DMS53 (cell line): Measurements from ENCODE around the gene TSPAN2.
A peak's percentile ranks its signal among the peaks of the same experiment; 100 is the strongest.

ENCODE experiments used
- DNase-seq: peaks from one replicate; lab custom pipeline; 2025; lab: John Stamatoyannopoulos, UW

TSPAN2 gene

DNA sequence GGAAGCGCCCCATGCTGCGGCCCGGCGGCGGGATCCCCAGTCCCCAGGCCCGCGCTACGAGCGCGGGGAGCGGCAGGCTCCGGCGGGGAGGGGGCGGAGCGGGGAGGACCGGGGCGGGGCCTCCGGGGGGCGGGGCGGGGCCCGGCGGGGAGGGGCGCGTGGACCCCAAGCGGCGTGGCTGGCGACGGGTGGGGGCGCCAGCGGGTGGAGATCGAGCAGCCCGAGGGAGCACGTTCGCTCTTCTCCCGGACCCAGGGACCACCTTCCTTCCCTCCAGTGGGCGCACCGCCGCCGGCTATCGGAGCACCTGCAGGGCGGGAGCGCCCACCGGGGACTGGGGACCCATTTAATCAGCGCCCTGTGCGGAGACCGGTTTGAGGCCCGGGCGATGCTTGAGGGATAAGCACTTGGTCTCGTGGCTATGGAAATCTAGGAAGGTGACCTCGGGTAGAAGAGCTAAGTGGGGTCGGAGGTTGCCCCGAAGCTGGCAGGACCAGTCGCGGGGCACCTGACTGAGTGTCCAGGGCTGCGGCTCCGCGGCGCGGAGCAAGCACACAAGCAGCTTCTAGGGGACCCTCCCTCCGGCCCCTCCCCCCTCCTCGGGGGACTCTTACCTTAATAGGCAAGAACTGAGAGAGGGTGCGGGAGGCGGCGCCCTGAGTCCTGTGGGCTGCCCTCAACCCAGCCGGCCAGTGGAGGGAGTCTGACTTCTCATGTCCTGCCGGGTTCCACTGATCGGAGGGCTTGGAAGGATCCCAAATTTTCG is at the start of gene TSPAN2:
Gene TSPAN2 (minus strand): TSS at position 84 of the 766 bp plus-strand sequence. CDS start 71 bp downstream, at position 13.
- DNase-seq, result peak; percentile 73

- DNase-seq, result peak; percentile 95
These were observed 49.7 kb upstream of the TSPAN2 start for GRCh38 chr1:115138973-115139372.

- no peak for DNase-seq
These were observed 49.0 kb upstream of the TSPAN2 start for GRCh38 chr1:115138271-115138670.

DNA sequence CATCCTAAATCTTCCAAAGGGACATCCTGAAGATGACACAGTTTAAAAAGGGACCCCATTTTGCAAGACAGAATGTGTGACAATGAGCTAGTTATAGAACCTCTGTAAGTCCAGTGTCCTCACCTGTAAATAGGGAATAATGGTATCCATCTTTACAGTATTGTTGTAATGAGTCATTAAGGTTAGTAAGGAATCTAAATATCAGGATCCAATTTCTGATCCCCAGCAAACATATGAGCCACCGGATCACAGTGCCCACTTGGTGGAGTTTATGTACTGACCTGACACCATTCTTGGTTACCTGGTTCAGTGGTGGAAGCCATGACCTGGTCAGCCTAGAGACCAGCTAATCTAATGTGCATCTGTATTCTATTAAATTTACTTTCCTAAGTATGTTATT is 47.9 kb upstream of the TSPAN2 start:
- no peak for DNase-seq

DNA sequence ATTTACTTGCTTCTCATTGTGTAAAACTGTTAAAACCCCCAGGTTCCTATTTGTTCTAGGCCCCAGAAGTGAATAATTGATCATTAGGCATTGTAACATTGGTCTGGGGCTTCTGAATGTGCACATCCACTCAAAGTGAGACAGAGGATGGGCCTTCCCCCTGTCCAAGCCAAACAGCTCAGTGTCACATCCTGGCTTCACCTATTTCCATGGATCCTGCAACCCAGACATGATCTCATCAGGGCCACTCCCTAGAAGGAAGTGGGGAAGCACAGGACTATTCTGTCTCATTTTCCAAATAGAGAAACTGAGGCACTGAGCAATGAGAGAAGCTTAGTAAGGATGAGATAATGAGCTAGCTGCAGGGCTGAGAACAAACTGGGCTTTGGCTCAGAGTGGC is 47.4 kb upstream of the TSPAN2 start:
- DNase-seq, result peak; percentile 11

DNA sequence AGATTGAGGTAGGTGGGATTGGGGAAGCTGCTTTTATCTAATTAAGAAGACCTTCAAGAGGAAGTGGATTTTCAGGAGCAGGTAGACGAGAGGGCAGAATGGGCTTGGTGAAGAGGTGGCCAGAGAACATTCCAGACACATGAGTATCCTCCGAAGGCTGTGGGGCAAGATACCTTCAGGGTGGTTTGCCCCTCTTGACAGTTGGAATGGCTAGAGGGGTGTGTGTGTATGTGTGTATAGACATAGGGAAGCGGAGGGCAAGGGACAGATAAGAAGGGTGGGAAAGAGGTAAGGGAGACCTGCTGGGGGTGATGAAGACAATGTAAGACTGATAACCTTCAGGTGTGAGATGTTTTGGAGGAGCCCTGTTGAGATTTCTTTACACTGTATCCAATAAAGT is 46.8 kb upstream of the TSPAN2 start:
- DNase-seq, result no peak

DNA sequence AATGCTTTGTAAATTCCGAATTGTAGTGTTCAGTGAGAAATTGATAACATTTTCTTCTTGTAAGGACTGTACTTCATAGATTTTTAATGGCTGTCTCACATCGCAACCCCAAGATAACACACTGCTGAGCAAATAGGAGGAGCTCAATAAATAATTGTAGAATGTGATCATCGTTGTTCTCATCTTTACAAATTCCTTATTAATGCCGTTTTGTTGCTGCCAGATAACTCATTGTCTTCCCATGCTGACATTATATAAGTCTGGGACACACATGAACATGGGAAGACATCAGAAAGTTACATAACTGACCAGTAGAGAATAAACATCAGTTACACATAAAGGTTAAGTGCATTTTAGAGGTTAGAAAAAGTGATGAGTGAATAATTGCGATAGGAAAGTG is 46.4 kb upstream of the TSPAN2 start:
- no peak for DNase-seq

GRCh38 chr1:115134850-115135480 is 45.7 kb upstream of the TSPAN2 start:
- DNase-seq, result no peak

DNA sequence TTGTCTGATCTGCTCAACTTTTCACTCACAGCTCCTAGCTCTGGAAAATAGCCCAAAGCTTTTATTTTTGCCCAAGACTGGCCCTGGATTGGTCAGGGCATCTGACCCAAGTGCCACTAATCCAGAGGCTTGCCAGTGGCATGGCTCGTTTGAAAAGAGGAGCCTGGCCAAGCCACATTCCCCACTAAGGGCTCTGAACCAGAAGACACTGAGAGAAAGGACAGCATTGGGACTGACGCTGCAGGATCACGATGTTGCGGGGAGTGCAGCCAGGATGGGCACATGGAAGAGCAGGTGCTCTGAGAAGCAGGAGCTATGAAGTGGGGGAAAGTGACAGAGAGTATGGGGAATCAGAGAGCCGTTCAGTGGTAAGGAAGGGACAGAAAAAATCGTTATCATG is 44.9 kb upstream of the TSPAN2 start:
- DNase-seq, result no peak

DNA sequence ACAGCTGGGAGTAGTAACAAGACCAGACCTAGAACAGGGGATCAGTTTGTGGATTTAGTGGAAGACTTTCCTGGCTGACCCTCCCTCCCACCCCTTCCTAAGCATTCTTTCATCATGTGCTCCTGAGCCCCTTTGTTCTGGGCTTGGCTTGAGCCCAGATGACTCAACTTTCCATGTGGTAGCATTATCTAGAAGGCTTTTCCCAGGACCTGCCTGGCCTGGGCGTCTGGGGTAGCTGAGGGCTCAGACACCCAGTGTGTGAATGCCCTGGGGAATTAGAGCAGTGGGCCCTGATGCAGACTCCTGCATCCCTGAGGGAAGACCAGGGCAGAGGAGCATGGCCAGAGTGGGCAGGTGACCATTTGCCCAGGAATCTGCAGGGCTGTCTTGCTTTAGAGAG is 44.1 kb upstream of the TSPAN2 start:
- DNase-seq, result no peak

GRCh38 chr1:115130786-115131185 is 41.5 kb upstream of the TSPAN2 start:
- DNase-seq, result no peak

- no peak for DNase-seq
These were observed 39.9 kb upstream of the TSPAN2 start for GRCh38 chr1:115129071-115129640.

GRCh38 chr1:115127539-115127938 is 38.2 kb upstream of the TSPAN2 start:
- no peak for DNase-seq

GRCh38 chr1:115126516-115126915 is 37.2 kb upstream of the TSPAN2 start:
- no peak for DNase-seq

DNA sequence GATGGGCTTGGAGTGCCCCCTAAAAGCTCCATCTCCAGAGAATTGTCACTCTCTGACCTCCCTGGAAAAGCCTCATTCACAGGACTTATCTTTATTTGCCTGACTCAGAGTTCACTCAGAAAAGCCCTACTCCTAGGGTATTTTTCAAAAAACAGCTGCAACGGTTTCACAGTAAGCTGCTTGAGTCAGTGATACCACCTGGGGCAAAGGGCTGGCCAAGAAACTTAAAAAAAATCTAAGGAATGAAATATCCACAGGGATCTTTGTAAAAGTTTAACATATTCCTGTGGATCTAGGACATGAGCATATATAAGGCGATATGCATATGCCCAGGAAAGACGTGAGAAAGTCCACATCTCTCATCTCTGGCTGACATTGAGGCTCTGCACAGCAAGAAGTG is 33.8 kb upstream of the TSPAN2 start:
- DNase-seq, result no peak

DNA sequence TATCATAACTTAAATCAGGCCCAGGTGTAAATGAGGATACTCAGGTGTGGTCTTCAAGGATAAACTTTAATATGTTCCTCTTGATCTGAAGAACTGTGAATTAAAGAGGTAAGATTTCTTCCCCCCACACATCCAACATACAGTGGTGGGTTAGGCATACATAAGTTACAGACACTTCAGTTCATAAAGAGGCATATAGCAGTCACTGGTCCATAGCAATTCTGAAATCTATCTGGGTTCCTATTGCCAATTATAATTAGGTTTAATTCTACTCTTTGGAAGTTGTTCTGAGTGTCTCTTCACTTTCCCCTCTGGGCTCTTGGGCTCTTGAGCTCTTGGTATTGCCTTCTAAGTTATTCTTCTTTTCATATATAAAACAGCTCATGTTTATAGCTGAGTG is 32.5 kb upstream of the TSPAN2 start:
- DNase-seq, result no peak

DNA sequence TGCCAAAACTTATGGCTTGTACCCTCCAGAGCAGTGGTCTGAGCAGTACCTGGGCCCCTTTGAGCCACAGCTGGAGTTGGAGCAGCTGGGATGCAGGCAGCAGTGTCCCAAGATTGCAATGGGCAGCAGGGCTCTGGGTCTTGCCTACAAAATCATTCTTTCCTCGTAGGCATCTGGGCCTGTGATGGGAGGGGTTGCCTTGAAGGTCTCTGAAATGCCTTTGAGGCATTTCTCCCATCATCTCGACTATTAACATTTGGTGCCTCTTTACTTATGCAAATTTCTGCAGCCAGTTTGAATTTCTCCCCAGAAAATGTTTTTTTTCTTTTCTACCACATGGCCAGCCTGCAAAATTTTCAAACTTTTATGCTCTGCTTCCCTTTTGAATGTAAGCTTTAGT is 31.0 kb upstream of the TSPAN2 start:
- DNase-seq, result no peak

- no peak for DNase-seq
These were observed 29.3 kb upstream of the TSPAN2 start for GRCh38 chr1:115118611-115119010.

DNA sequence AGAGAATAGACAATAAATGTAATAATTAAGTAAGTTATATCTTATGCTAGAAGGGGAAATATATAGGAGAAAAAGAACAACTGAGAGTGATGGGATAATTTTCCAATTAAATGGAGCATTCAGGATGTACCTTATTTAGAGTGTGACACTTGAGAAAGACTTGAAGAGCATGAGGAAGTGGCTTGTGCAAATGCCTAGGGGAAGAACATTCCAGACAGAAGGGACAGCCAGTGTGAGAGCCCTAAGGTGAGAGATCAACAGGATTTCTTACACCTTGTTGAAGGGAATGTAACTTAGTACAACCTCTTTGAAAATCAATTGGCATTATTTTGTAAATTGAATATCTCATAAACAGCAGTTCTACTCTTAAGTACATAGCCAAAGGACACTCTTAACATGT is 28.8 kb upstream of the TSPAN2 start:
- DNase-seq, result peak; percentile 20

- DNase-seq, result peak; percentile 8
These were observed 28.0 kb upstream of the TSPAN2 start for GRCh38 chr1:115117298-115117697.

DNA sequence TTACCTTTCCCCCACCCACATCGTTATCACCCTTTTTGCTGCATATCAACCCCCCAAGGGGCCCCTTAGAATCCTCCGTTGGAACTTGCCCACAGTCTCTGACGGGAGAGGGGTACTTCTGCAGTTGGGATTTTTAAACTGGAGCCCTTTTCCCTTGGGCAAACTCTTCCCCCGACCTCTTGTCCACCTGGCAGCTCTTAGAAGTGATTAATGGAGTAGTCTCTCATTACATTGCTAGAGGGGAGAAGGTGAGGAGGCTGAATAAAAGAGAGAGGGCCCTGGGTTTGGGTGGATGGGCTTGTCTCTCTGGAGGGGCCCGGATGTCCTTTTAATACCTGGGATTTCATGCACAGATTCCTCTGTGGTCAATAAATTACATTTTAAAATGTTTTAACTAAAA is 27.2 kb upstream of the TSPAN2 start:
- DNase-seq, result no peak

DNA sequence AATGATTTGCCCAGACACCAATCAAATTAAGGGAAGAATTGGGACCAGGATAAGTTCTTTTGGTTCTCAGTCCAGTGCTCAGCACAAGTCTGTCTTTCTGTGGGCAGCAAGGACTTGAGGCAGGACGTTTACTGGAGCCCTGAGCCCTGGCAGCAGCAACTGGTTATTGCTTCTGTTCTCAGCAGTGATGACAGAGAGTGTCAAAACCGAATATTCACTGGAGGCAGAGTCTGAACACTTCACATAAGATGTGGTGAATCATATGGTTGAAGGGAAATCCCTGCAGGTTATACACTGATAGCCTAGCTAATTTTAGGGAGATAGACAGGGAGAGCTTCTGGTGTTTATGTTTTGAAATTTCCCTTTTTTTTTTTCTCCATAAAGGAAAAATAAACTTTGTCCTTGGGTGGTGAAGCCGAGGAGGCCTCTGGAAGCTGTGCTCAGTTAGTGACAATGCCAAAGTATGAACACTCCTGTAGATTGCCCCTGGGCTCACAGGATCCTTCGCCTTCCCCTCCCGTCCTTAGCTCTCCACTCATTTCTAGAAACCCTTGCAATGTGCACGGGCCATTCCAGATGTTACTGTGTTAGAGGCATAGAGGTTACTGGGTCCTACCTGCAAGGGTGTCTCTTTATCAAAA is 26.3 kb upstream of the TSPAN2 start:
- DNase-seq, result no peak

DNA sequence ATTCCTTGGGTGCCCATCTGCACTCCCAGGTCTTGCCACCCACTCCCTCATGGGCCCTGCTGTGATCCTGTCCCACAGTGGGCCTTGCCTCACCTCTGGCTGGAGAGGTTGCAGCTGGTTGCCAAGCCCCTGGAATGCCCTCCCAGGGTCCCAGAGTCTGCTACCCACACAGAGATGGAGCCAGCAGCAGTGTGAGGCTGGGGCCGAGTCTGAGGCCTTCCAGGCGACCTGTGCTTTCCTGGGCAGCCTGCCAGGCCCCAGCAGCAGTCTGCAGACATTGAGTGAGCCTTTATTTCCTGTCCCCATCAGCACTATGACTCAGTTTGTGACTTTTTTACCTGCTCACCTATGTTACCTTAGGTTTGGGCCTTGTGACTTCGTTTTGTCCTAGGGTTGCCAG is 25.0 kb upstream of the TSPAN2 start:
- DNase-seq, result peak; percentile 77
